CD14-positive monocyte (primary cell): ENCODE results near the gene COPS9. TPM values are rescaled to one million over a fixed set of nuclear protein-coding genes. Genes with fewer than 3 reads are reported as not detected.

Source experiments
- DNase-seq, 3 donors: peaks; one replicate each; pipeline ENCODE4 v3.0.0-alpha.2; 2011 to 2022
- H2AFZ ChIP-seq: 2 replicates; pipeline ENCODE4 v1.6.0; 2012; ENCODE audit warnings: mild to moderate bottlenecking, low read depth, low read length, inconsistent platforms; ENCODE audit not compliant: insufficient read depth, poor library complexity, severe bottlenecking
- H3K27ac ChIP-seq, 2 donors: 1 replicate in 1 of 2; 2 replicates in 1 of 2; pipeline ENCODE4 v1.5.1; 2012 to 2013; ENCODE audit warnings: low read length in 2 of 2, control low read depth in 1 of 2, inconsistent platforms in 1 of 2, low read depth in 1 of 2, mild to moderate bottlenecking in 1 of 2
- H3K27me3 ChIP-seq, 2 donors: one replicate each; pipeline versions ENCODE4 v1.6.0 to v1.6.1; 2011 to 2013; ENCODE audit warnings: low read length in 2 of 2; ENCODE audit not compliant: control insufficient read depth in 2 of 2, insufficient read depth in 2 of 2
- H3K36me3 ChIP-seq, 2 donors: replicated peaks in 1 of 2; 1 replicate in 1 of 2; 2 replicates in 1 of 2; pipeline versions ENCODE4 v1.5.1 to v1.6.1; 2012 to 2013; ENCODE audit warnings: low read length in 2 of 2, control low read depth in 1 of 2, inconsistent platforms in 1 of 2, mild to moderate bottlenecking in 1 of 2; ENCODE audit not compliant: insufficient read depth in 2 of 2, control insufficient read depth in 1 of 2
- H3K4me1 ChIP-seq, 2 donors: 1 replicate in 1 of 2; 2 replicates in 1 of 2; pipeline versions ENCODE4 v1.5.1 to v1.6.1; 2012 to 2013; ENCODE audit warnings: low read length in 2 of 2, control low read depth in 1 of 2, inconsistent platforms in 1 of 2, mild to moderate bottlenecking in 1 of 2, moderate library complexity in 1 of 2; ENCODE audit not compliant: insufficient read depth in 2 of 2, control insufficient read depth in 1 of 2
- H3K4me2 ChIP-seq: replicated peaks from 2 replicates; pipeline ENCODE3; 2012; ENCODE audit warnings: low read length, moderate library complexity, mild to moderate bottlenecking; ENCODE audit not compliant: poor library complexity, severe bottlenecking; ENCODE audit errors: extremely low read depth
- H3K4me3 ChIP-seq, 3 experiments: fragments of 200-600 bp in 1 of 3; sonication (generic) in 1 of 3; replicated peaks in 1 of 3; 1 replicate in 2 of 3; 2 replicates in 1 of 3; pipeline ENCODE4 v1.5.1; 2011 to 2013; ENCODE audit warnings: low read length in 3 of 3, mild to moderate bottlenecking in 3 of 3, control low read depth in 2 of 3, low read depth in 2 of 3, inconsistent platforms in 1 of 3, moderate library complexity in 1 of 3
- H3K79me2 ChIP-seq: 2 replicates; pipeline ENCODE4 v1.6.0; 2012; ENCODE audit warnings: mild to moderate bottlenecking, control low read depth, inconsistent platforms, low read length, moderate library complexity; ENCODE audit not compliant: insufficient read depth
- H3K9ac ChIP-seq: 2 replicates; pipeline ENCODE4 v1.6.0; 2017; ENCODE audit warnings: low read length, mild to moderate bottlenecking; ENCODE audit not compliant: insufficient read depth, poor library complexity, severe bottlenecking
- H3K9me3 ChIP-seq, 2 donors: replicated peaks in 1 of 2; 1 replicate in 1 of 2; 2 replicates in 1 of 2; pipeline versions ENCODE4 v1.5.1 to v1.6.1; 2012 to 2013; ENCODE audit warnings: low read length in 2 of 2, control low read depth in 1 of 2; ENCODE audit not compliant: control insufficient read depth in 1 of 2, insufficient read depth in 1 of 2
- H4K20me1 ChIP-seq: 2 replicates; pipeline ENCODE4 v1.6.0; 2012; ENCODE audit warnings: mild to moderate bottlenecking, low read length, control low read depth, moderate library complexity; ENCODE audit not compliant: insufficient read depth
- H3K27ac Mint-ChIP-seq, 7 donors: one replicate each; pipeline ENCODE4 v1.8.0; 2020; ENCODE audit warnings: mild to moderate bottlenecking in 7 of 7, mixed read lengths in 7 of 7, moderate library complexity in 6 of 7, inconsistent platforms in 2 of 7
- H3K27me3 Mint-ChIP-seq, 3 donors: one replicate each; pipeline ENCODE4 v1.8.0; 2021 to 2022; ENCODE audit warnings: low read depth in 3 of 3, mild to moderate bottlenecking in 3 of 3, mixed read lengths in 3 of 3, moderate library complexity in 3 of 3, inconsistent platforms in 1 of 3
- H3K36me3 Mint-ChIP-seq, 2 donors: one replicate each; pipeline ENCODE4 v1.8.0; 2020; ENCODE audit warnings: mixed read lengths in 2 of 2, inconsistent platforms in 1 of 2, mild to moderate bottlenecking in 1 of 2
- H3K4me1 Mint-ChIP-seq: one replicate; pipeline ENCODE4 v1.8.0; 2020; ENCODE audit warnings: mild to moderate bottlenecking, mixed read lengths
- H3K4me3 Mint-ChIP-seq, 2 donors: one replicate each; pipeline ENCODE4 v1.8.0; 2020; ENCODE audit warnings: mild to moderate bottlenecking in 2 of 2, mixed read lengths in 2 of 2, moderate library complexity in 1 of 2
- H3K9me3 Mint-ChIP-seq, 7 donors: one replicate each; pipeline ENCODE4 v1.8.0; 2020 to 2022; ENCODE audit warnings: mixed read lengths in 7 of 7, mild to moderate bottlenecking in 6 of 7, moderate library complexity in 6 of 7, inconsistent platforms in 2 of 7
- WGBS: methylation state at CpG from one replicate; pipeline ENCODE4 v1.1.5; 2013; ENCODE audit warnings: missing lambda C conversion rate; ENCODE audit not compliant: insufficient coverage; 5-methylcytosine and 5-hydroxymethylcytosine counted together
- intact Hi-C, 2 donors: fragments of 100-400 bp; cut with micrococcal nuclease; formaldehyde crosslinking; loops; one replicate each; pipeline versions ENCODE4 v1.15.0 to v1.15.1; 2023
- polyA plus RNA-seq, 3 donors: library from polyadenylated mRNA; depleted of rRNA in 1 of 3; unstranded in 2 of 3; stranded (reverse) in 1 of 3; fragments of 300-500 nt in 2 of 3; fragments of >200 nt in 1 of 3; fragmentation: Illumina TruSeq in 2 of 3; gene quantifications; 1 replicate in 2 of 3; 2 replicates in 1 of 3; pipeline ENCODE4 v1.2.3, GENCODE V29; 2012 to 2021
- TF ChIP-seq, protein P1 (sequence below): fragments of 200-600 bp; IDR thresholded peaks from one replicate; pipeline ENCODE4 v1.8.0; 2022; ENCODE audit warnings: antibody characterized with exemption, mild to moderate bottlenecking

The COPS9 gene
- polyA plus RNA-seq, 3 donors: 123 to 300 (median 268) TPM

DNA sequence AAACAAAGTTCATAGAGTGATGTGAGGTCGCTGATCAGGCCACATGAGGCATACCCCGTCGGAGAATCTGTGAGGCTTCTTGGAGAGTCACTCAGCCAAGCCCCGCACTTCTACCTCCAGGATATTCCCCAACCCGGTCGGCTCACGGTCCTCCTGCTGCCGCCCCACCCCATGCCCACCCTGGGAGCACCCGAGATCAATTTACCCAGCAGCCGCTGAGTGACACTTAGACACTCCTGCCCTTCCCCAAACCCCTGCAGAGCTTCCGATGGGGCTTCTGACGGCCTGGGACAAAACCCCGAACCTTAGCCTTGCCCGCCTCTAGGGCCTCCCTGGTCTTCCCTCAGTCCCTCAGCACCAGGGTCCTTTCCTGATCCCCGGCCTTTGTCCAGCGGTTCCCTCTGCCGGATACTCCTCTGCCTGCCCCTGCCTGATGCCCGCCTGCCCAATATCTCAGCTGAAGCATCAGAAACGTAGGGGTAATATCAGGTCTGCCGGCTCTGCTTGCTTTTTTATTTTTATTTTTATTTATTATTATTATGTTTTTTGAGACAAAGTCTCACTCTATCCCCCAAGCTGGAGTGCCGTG lies 23.2 kb upstream of the COPS9 start:
- peaks cover 0 to 6% of the 10 kb centered on the region in 2 donors for H3K9me3 ChIP-seq
- no peak overlapping the region for H3K9ac ChIP-seq
- H3K27me3 ChIP-seq: no peaks in the 10 kb centered on the region
- H4K20me1 ChIP-seq: no peaks in the 10 kb centered on the region
- no peak overlapping the region for H3K4me3 ChIP-seq
- H2AFZ ChIP-seq: no peak overlapping the region
- Mint-ChIP-seq H3K4me1 (no peaks in the 10 kb centered on the region), H3K36me3 (no peaks in the 10 kb centered on the region), H3K27me3 (peaks cover 0 to 6% (median 1%) of the 10 kb centered on the region in 3 donors), H3K27ac (no peak overlapping the region), H3K9me3 (peaks cover 0 to 7% (median 3%) of the 10 kb centered on the region in 7 donors), H3K4me3 (no peak overlapping the region)
- 87% methylated on average over 15 of the region's 21 CpGs for WGBS
- no peak for DNase-seq
- no peak overlapping the region for H3K27ac ChIP-seq
- intact Hi-C loops: no loop called here
- TF ChIP-seq, protein P1, sequence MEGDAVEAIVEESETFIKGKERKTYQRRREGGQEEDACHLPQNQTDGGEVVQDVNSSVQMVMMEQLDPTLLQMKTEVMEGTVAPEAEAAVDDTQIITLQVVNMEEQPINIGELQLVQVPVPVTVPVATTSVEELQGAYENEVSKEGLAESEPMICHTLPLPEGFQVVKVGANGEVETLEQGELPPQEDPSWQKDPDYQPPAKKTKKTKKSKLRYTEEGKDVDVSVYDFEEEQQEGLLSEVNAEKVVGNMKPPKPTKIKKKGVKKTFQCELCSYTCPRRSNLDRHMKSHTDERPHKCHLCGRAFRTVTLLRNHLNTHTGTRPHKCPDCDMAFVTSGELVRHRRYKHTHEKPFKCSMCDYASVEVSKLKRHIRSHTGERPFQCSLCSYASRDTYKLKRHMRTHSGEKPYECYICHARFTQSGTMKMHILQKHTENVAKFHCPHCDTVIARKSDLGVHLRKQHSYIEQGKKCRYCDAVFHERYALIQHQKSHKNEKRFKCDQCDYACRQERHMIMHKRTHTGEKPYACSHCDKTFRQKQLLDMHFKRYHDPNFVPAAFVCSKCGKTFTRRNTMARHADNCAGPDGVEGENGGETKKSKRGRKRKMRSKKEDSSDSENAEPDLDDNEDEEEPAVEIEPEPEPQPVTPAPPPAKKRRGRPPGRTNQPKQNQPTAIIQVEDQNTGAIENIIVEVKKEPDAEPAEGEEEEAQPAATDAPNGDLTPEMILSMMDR: no peak
- no peaks in the 10 kb centered on the region for H3K36me3 ChIP-seq
- no peak overlapping the region for H3K4me2 ChIP-seq
- H3K79me2 ChIP-seq: no peaks in the 10 kb centered on the region
- H3K4me1 ChIP-seq: no peaks in the 10 kb centered on the region

DNA sequence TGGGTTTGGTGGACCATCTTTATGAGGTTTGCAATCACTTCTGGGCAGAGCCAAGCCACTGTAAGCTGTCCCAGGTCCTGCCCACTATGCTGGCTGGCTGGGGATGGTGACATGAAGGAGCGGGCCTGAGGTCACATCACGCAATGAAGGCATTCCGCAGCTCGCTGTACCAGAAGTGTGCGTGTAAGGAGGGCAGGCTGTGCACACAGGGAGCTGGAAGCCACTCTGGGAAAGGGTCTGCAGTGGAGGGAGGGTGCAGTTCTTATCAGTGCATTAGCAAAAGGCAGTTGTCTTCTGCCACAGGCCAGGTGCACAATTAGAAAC lies 21.0 kb upstream of the COPS9 start:
- no peaks in the 10 kb centered on the region for H3K27me3 ChIP-seq
- Mint-ChIP-seq H3K27ac (no peak overlapping the region), H3K4me3 (no peak overlapping the region), H3K4me1 (no peaks in the 10 kb centered on the region), H3K36me3 (no peaks in the 10 kb centered on the region), H3K9me3 (peaks cover 0 to 6% (median under 1%) of the 10 kb centered on the region in 7 donors), H3K27me3 (peaks cover 0 to 9% (median 1%) of the 10 kb centered on the region in 3 donors)
- no peak overlapping the region for H3K9ac ChIP-seq
- WGBS: 96% methylated on average over 5 of the region's 5 CpGs
- TF ChIP-seq, protein P1: no peak
- no peak overlapping the region for H2AFZ ChIP-seq
- H3K4me1 ChIP-seq: no peaks in the 10 kb centered on the region
- H3K36me3 ChIP-seq: no peaks in the 10 kb centered on the region
- no peak overlapping the region for H3K27ac ChIP-seq
- H4K20me1 ChIP-seq: no peaks in the 10 kb centered on the region
- no peaks in the 10 kb centered on the region for H3K79me2 ChIP-seq
- H3K4me2 ChIP-seq: no peak overlapping the region
- H3K9me3 ChIP-seq: no peaks in the 10 kb centered on the region
- intact Hi-C loops: no loop called here
- DNase-seq: no peak
- no peak overlapping the region for H3K4me3 ChIP-seq
